Measurements from ENCODE around the gene PBX1. TPM values are rescaled to one million over a fixed set of nuclear protein-coding genes. Genes with fewer than 3 reads are reported as not detected.

Gene PBX1
- total RNA-seq, 1 donor from 2014 or later, result 4.8 TPM

DNA sequence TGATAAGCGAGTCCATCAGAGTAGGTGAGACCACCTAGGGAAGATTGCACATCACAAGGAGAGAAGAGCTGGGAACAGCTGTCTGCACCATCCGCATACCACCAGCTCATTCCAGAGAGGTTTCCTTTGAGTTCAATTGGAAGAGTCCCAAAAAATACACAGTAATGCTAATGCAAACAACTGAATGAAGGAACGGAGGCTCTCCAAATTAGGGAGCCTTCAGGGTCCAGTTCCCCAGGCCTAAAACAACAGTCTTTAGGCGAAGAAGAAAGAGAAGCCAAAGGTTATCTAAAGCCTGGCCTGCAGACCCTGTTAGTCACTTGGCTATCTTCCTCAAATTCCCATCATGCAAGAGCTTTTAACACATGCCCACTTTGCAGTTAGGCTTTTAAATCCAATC, 246.4 kb downstream of the PBX1 start:
- peak; percentile 43 for DNase-seq (ENCODE audit: low read depth, low spot score)

DNA sequence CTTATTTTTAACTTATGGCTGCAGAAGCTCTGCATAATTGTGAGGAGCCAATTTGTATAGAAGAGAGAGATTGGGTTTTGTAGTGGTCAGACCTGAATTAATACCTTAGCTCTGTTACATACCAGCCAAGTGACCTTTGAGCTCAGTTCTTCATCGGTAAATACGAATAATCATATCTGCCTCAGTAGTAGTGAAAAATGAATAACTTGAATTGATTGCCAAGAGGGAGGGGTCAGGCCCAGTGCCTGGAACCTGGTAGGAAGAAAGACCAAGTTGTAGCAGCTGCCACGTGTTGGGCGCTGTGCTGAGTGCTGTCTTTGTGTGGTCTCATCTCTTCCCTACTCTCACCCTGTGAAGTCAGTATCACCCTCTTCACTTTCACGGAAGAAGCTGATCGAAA, 247.5 kb downstream of the PBX1 start:
- no peak for DNase-seq (ENCODE audit: low read depth, low spot score)

DNA sequence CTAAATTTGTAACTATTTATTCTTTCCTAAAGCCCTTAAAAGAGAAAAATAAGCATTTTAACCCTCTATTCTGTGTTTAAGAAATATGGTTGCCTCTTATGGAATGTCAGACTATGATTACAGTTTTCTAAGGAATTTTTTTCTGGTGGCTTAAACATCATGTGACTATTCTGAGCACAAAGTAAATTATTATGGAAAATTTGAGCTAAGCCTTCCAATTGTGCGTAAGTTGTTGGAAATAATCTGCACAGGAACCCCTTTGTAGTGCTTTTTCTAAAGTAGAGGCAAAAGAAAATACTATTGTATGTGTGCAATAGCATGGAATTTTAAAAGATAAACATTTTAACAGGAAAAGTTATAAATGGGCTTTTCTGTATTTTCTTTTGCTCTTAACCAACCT, 254.8 kb downstream of the PBX1 start:
- no peak for DNase-seq (ENCODE audit: low read depth, low spot score)

DNA sequence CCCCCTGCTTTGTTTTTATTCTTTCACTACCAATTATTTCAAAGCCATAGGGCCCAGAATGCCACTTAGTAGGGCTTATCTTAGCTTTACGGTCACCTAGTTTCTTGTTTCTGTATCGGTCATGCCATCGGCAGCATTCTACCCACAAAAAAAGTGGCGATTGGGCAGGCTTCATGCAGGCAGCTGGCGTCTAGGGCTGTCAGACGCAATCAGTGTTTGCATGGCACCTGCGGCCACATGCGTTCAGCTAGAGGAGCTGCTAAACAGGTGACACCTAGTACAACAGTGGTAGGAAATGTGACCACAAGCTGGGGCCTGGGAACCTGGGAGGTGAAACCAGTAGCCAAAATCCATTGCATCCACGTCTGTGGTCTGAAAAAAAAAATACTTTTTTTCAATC, 262.7 kb downstream of the PBX1 start:
- DNase-seq (ENCODE audit: low read depth, low spot score), result no peak

DNA sequence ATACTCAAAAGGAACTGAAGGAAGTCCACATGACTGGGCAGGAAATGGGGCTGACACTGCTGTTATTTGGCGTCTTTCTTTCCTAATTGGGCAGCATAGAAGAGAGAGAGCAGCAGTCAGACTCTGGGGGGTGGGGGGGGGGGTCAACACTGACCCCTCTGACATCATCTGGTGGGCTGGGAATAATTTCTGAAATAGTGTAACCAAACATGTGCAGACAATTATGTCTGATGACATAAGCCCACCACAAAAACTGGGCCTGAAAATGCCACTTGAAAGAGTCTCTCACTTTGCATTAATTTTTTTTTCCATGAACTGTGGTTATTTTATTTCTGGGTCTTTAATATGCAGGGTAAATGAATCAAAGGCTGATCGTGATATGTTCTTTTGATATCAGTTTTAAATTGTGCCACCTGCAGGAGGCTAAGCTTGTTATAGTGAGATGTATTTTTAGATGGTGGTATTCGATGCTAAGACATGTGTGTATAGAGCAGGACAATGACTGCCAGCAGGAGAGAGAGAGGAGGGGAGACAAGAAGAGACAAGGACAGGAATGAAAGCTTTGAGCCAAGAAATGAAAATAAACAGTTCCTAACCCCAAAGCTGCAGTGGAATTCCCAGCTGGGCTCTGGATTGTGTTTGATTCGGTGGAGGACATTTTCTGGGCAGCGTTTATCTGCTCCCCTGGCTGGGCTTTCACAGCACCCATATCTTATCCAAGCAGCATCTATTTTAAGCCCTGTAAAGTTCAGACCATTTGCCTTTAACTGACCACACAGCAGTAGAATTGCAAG, 264.7 kb downstream of the PBX1 start:
- no peak for DNase-seq (ENCODE audit: low read depth, low spot score)

DNA sequence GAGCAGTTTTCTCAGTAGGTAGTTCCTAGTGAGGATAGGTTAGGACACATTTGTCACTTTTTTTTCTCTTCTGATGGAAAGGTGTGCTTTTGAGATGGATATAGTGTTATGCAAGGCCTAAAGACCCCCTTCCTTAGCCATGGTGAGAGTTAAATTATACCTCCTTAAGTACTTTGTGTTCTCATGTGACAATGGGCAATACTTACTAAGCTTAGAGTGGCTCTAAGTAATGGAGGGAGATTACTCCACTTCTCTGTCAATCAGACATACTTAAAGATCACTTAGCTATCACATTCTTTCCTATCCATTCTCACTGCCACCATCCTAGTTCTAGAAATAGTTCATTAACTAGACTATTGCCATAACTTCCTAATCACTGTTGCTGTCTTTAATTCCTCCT, 265.6 kb downstream of the PBX1 start:
- DNase-seq (ENCODE audit: low read depth, low spot score), result no peak

DNA sequence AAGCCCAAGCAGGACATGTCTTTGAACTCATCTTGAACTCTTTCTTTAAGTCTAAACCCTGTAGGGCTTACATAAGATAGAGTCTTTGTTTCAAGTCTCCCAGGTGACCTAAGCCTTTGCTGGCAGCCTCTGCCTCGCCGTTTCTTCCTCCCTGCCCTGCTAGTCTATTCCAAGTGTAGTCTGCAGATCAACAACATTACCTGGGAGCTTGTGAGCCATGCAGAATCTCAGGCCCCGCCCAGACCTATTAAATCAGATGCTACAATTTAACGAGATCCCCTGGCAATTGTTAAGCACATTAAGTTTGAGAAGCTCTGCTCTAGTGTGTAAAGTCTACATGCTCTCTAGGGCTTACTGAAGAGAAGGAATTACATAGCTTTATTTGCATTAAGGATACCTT, 271.6 kb downstream of the PBX1 start:
- no peak for DNase-seq (ENCODE audit: low read depth, low spot score)

DNA sequence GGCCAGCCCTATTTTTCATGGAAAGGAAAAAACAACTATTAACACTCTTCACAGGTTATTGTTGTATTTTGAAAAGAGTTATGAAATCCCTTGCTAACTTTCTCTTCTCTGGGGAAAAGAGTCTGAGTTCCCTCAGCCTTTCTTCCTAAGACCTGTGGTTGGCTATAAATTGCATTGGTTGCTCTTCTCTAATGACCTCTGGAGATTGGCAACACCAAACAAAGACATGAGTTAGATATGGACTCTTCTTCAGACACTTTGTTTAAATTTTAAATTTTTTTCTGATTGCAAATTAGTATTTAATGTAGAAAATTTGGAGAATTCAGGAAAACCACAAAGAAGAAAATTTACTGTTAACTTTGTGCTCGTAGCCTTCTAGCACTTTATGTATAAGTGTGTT, 275.7 kb downstream of the PBX1 start:
- no peak for DNase-seq (ENCODE audit: low read depth, low spot score)

DNA sequence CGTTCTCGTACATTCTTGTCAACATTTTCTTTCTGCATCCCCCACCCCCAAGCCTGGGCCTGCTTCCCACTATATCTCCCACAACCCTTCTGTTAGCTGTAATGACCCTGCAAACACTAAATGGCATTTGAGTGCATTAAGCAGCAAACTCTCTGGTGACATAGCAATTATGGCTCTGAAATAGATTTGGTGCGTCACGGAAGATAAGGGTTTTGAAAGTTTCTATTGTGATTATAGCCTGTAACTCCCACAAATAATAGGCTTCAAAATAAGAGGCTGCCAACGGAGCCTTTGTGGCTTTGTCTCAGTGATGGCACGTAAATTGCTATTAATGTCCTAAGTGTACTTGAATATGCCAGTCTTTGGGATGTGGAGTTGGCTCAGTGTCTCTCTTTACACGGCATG, 277.6 kb downstream of the PBX1 start:
- DNase-seq (ENCODE audit: low read depth, low spot score), result no peak

DNA sequence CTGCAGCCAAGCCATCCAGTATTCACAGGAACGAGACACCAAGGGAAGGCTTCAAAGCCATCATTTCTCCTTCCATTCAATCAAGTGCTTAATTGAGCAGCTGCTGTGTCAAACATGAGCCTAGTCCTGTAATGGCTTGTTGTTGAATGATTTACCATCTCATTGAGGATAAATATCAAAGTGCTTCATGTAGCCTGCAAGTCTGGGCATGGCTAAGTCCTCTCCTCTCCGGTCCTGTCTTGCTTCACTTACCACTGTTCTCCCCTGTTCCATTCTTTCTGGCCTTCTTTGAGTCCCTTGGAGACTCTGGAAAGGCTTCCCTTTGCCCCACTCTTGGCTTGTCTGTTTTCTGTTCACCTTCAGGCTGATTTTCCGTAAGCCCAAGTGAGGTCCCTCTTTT, 279.8 kb downstream of the PBX1 start:
- no peak for DNase-seq (ENCODE audit: low read depth, low spot score)

DNA sequence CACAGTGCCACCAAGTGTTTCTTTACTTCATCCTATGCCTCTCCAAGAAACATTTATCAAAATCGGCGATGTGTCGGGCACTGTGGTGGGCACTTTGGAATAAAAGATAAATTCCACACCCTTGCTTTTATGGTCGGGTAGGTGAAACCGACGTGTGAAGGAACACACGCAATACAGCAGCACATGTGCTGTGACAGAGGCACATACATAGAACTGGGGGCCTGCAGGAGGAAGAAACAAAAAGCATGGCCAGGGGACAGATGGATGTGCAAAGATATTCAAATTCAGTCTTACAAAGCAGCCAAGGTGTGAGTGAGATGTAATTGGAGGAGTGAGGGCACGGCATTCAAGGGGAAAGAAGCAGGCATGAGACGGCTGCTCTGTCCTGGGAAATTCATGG, 282.0 kb downstream of the PBX1 start:
- DNase-seq (ENCODE audit: low read depth, low spot score), result no peak

DNA sequence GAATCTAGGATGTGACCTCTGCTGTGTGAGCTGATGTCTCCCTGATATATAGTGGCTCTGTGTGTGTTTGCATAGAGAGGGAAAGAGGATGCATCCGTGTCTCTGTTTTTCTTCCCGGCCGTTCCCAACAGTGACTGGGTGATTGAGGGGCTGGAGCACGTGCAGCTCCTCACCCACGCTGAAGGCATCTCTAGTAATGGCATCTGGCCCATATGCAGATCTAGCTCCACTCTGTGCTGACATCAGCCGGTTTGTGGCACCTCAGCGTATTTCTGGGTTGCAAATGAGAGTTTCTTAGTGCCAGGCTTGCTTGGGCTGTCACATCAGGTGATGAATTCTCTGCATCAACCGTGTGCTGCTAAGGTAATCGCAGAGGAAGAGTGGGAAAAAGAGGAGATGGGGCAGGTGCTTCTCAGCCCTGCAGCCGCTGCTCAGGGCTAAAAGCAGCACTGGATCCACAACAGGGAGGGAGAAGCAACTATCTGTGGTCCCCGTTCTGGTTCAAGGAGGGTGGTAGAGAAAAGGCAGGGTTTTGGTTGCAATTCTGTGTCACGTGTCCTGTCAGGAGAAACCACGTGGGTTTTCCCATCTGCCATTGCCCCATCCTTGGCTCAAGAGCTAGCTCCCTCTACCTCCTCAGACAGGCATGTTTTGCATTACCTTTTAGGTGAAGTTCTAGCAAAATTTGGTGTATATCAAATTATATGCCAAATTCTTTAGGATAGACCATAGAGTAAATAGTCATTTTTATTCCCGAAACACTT, 282.9 kb downstream of the PBX1 start:
- DNase-seq (ENCODE audit: low read depth, low spot score), result no peak

DNA sequence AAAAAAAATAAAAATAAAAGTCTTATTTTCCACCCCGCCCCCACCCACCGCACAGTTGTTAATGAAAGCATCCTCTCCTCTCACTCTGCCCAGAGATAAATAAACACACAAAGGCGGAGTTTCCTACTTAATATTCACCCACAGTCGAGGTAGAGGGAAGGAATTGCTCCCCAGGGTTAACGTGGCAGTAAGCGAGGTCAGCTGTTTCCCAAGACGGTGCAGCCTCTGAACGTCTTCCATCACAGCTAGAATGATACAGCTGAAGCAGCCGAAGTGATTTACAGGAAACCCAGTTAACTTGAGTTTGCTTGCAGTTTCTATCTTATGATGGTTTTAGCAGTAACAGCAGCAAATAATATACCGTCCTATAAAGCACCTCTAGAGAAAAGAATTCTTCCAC, 283.9 kb downstream of the PBX1 start:
- no peak for DNase-seq (ENCODE audit: low read depth, low spot score)

DNA sequence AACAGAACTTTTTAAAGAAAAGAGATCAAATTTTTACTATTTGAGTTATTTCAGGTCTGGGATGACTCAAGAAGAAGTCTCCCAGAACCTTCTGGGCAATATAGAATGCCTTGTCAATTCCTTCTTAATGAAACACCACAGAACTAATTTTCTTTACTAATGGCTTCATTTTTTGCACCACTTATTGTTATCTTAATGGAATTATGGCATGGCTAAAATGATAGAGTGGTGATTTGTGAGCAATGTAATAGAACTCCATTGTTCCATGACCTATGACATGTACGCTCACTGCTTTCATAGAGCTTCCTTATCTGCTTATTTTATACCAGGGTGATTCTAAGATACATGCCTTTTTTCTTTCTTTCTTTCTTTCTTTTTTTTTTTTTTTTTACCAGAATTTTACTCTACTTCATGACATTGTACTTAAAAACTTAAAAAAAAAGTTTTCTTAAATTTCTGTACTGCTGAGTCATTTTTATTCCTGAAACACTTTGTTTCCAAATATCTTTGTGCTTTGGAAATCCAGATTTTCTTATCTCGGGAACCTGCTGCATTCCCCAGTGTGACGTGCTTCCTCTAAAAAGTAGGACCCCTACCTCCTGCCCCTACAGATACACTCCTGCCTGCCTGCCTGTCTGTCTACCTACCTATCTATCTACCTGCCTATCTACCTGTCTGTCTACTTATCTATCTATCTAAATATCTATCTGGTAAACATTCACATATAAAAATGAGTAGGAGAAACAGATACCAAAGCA, 284.9 kb downstream of the PBX1 start:
- no peak for DNase-seq (ENCODE audit: low read depth, low spot score)

DNA sequence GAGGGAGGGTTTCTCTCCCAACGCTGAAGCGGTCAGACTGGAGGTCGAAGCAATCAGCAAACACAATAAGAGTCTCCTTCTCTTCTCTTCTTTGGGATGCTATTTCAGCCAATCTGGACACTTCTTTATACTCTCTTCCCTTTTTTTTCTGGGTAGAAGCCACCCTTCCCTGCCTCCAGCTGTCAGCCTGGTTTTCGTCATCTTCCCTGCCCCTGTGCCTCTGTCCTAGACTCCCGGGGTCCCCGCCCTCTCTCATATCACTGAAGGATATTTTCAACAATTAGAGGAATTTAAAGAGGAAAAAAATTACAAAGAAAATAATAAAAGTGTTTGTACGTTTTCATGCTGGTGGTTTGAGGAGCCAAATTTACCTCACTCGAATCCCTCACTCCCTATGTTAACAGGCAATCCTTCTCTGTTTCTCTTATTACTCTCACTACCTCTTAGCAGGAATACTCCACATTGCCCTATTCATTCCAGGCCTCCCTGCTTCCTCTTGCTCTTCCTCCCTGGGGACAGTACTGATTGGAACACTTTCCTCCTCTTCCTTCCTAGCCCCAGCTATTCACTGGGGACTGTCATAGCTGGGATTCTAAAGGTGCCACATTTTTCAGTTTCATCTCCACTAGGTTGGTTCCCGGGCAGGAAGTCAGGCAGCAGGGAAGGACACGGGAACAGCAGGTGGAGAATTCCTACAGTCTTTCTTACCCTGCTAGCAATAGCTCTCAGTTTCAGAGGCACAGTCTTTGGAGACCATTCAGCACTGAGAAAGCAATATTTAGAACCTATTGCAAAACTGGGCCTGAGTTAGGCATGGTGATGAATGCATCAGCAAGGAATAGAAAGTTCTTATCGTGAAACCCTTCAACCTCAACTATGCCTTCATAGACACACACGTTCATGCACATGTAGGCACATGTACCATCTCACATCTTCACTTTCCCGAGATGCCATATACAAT, 288.0 kb downstream of the PBX1 start:
- DNase-seq (ENCODE audit: low read depth, low spot score), result no peak

DNA sequence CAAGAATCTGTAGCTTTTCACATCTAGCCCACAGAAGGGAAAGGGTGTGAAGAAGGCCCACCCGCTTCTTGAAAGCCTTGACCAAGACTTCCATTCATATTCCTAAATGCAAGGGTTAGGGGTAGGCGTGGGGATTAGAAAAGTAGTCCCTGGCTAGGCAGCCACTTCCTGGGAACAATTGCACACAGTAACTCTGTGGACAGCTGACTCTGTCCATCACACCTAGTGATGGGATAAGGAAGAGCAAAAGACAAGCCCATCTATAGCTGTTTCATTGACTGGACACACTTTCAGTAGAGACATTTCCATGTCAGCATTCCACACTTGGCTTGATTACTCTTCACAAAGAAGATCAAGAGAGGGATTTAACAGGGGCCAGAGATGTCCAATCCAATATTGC, 294.2 kb downstream of the PBX1 start:
- DNase-seq (ENCODE audit: low read depth, low spot score), result no peak

DNA sequence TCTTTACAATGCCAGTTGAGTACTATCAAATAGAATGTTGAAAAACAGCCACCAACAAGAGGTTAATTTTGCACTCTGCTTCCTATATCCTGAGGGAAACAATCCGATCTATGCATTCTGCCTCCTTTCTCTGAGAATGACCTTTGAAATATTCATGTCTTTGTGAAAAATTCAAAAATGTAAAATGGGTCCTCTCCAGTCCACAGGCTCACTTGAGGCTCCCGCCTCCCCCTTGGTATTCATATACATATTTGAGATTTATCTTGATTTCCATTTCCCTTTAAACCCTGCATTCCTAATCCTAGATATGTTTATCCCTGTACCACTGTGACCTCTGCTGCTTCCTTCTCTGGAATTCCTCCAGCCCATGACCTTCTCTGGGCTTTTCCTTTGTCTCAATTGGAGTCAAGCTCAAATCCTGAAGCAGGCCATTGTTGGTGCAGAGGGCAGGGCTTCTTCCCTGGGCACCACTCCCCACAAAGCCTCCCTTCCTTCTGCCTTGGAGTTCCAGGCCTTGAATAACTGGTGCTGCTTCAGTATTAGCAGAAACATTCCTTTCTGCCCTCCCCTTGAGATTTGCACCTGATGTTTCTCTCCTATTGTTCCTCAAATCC, 296.8 kb downstream of the PBX1 start:
- no peak for DNase-seq (ENCODE audit: low read depth, low spot score)

DNA sequence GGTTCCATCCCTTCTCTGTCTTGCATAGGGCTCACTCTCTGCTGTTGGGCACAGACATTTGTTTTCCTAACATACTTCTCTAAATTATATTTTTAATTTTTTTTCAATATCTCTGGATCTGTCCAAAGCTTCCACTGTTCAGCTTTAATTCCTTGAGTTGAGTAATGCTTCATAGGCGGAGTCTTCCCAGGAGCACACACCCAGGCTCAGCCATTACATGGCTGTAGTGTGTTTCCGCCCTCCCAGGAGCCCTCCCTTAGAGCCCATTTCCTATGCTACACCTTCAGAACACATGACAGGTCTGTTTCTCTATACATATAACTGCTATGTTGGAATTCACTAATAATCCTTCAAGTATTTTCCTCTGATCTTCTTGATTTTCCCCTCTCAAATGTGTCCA, 297.4 kb downstream of the PBX1 start:
- DNase-seq (ENCODE audit: low read depth, low spot score), result no peak

DNA sequence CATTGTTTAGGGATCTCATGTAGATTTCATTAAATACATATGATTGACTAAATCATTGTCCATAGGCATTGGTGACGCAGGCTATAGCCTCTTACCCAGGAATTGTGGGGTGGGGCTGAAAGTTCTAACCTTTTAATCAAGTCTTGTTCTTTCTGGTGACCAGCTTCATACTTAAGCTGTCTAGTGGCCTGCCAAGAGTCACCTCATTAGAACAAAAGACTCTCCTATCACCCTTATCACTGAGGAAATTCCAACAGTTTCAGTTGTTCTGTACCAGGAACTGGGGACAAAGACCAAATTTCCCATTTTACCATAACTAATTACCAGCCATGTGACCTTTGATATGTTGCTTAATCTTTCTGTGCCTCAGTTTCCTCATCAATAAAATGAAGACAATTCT, 298.5 kb downstream of the PBX1 start:
- no peak for DNase-seq (ENCODE audit: low read depth, low spot score)

DNA sequence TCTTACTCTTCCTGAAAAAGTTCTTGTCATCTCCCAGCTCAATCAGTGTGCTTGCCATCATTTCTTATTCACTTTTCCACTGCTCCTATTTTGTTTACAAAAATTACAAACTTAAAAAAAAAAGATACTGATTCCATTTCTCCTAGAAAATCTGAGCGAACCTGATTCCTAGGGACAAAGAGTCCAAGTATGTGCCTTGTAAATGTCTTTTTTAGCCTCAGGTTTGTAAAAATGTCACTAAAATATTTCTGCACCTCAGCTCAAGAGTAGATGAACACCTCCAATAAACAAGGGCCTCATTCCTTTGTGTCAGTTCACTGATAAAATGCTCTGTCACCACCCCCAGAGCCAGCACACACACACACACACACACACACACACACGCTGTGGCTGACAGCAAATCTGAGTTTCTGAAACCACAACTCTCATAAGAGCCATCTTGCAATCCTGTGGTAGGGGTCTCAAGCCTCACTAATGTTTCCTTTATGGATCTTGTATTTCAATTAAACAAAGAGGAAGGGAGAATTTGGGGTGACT, 299.2 kb downstream of the PBX1 start:
- no peak for DNase-seq (ENCODE audit: low read depth, low spot score)

Data from pulmonary artery endothelial cell (primary cell).